DMS114 treated with DMSO at 0.1 percent for 48 hours (cell line): ENCODE results near the gene PGAP1.

Experiments used
- DNase-seq: peaks from one replicate; lab custom pipeline; 2025; ENCODE audit not compliant: unreplicated experiment; lab: John Stamatoyannopoulos, UW

PGAP1 gene

GRCh38 chr2:196926562-196927375 lies at the start of gene PGAP1:
Gene PGAP1, minus strand, starts transcription at chr2:196926707. Its CDS starts 91 bp downstream, at chr2:196926616.
- peak; percentile 85 for DNase-seq

GRCh38 chr2:196974970-196975369 lies 48.5 kb upstream of the PGAP1 start:
- no peak for DNase-seq

- no peak for DNase-seq
These were observed 45.2 kb upstream of the PGAP1 start for GRCh38 chr2:196971574-196972279.

GRCh38 chr2:196970099-196970498 lies 43.6 kb upstream of the PGAP1 start:
- no peak for DNase-seq

GRCh38 chr2:196968516-196968915 lies 42.0 kb upstream of the PGAP1 start:
- DNase-seq = no peak

GRCh38 chr2:196967775-196968174 lies 41.3 kb upstream of the PGAP1 start:
- no peak for DNase-seq

GRCh38 chr2:196967116-196967515 lies 40.6 kb upstream of the PGAP1 start:
- no peak for DNase-seq

GRCh38 chr2:196966061-196966460 lies 39.6 kb upstream of the PGAP1 start:
- DNase-seq = no peak

- DNase-seq = no peak
These were observed 39.1 kb upstream of the PGAP1 start for GRCh38 chr2:196965651-196966050.

GRCh38 chr2:196963961-196964360 lies 37.5 kb upstream of the PGAP1 start:
- no peak for DNase-seq

GRCh38 chr2:196963043-196963442 lies 36.5 kb upstream of the PGAP1 start:
- DNase-seq = no peak

- DNase-seq = no peak
These were observed 35.8 kb upstream of the PGAP1 start for GRCh38 chr2:196962325-196962724.

- no peak for DNase-seq
These were observed 35.4 kb upstream of the PGAP1 start for GRCh38 chr2:196961889-196962288.

GRCh38 chr2:196959734-196960338 lies 33.3 kb upstream of the PGAP1 start:
- no peak for DNase-seq

- no peak for DNase-seq
These were observed 32.8 kb upstream of the PGAP1 start for GRCh38 chr2:196959281-196959680.

GRCh38 chr2:196957881-196958525 lies 31.5 kb upstream of the PGAP1 start:
- DNase-seq = no peak

- DNase-seq = no peak
These were observed 30.9 kb upstream of the PGAP1 start for GRCh38 chr2:196957442-196957841.

GRCh38 chr2:196956069-196956468 lies 29.6 kb upstream of the PGAP1 start:
- no peak for DNase-seq

GRCh38 chr2:196955036-196955435 lies 28.5 kb upstream of the PGAP1 start:
- DNase-seq = no peak

GRCh38 chr2:196954001-196954400 lies 27.5 kb upstream of the PGAP1 start:
- no peak for DNase-seq

- DNase-seq = no peak
These were observed 26.4 kb upstream of the PGAP1 start for GRCh38 chr2:196952936-196953335.
